ENCODE data around the gene IL2RA. TPM values are rescaled to one million over a fixed set of nuclear protein-coding genes. Genes with fewer than 3 reads are reported as not detected.

The IL2RA gene
- total and polyA plus RNA-seq, 2 donors (not counting 3 experiments of a cell fraction or from before 2014, with no cell fraction given), result not detected

DNA sequence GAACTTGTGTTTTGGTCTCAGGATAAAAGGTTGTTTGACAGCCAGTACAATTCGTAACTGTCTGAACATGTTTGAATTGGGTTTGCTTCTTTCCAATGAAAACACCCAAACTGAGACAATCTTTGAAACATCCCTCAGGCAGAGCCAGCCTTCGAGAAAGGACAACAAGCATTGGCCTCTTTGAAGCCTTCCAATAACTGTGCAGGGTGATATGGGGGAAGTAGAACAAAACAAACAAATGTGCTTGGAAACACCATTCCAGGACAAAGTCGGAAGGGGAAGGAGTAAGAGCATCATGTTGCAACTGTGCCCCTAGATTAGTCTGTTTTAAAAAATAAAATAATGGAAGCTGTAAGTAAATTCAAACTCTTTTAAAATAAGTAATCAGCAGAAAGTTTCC is 39.5 kb downstream of the IL2RA start:
- Histone ChIP-seq H3K9ac (replicated peaks; ENCODE audit: extremely low read depth, insufficient read depth, low read length) (no peak overlapping the region), H2AFZ (ENCODE audit: low read depth, low read length) (no peak overlapping the region), H3K4me2 (ENCODE audit: insufficient read depth, low read length) (no peak overlapping the region), H4K20me1 (replicated peaks; ENCODE audit: control insufficient read depth, extremely low read depth, insufficient read depth, low read length) (no peaks in the 10 kb centered on the region), H3K27me3 (ENCODE audit: control insufficient read depth in 2 of 2, insufficient read depth in 2 of 2, low read length in 2 of 2) (peaks cover 0 to 6% of the 10 kb centered on the region in 2 experiments), H3K4me1 (ENCODE audit: control insufficient read depth, extremely low read depth, insufficient read depth, low read length) (no peaks in the 10 kb centered on the region), H3K4me3 (replicated peaks in 1 of 3; ENCODE audit: insufficient read depth in 1 of 3, low read depth in 1 of 3, low read length in 3 of 3) (no peak overlapping the region), H3K9me1 (replicated peaks; ENCODE audit: control insufficient read depth, extremely low read depth, insufficient read depth, low read length) (no peaks in the 10 kb centered on the region), H3K79me2 (ENCODE audit: control insufficient read depth, insufficient read depth, low read length) (no peaks in the 10 kb centered on the region), H3K27ac (ENCODE audit: insufficient read depth, low read depth, low read length) (no peak overlapping the region), H3K9me3 (replicated peaks; ENCODE audit: control insufficient read depth, insufficient read depth, low read length) (no peaks in the 10 kb centered on the region), H3K36me3 (ENCODE audit: control insufficient read depth in 2 of 2, extremely low read depth in 1 of 2, insufficient read depth in 2 of 2, low read length in 2 of 2) (no peaks in the 10 kb centered on the region)
- BruUV-seq (replicated peaks), result no TSS peak
- POLR2A ChIA-PET, result no interaction called here
- intact Hi-C loops (cut with micrococcal nuclease) (no loop called here), dilution Hi-C loops (cut with MboI; ENCODE audit: extremely low pct_ligation_motif_present, low sequenced_read_pairs) (no loop called here)
- no peak for FAIRE-seq
- TF ChIP-seq POLR2AphosphoS5 (IDR thresholded peaks at IDR 0.05; ENCODE audit: insufficient read depth, low read depth, low read length) (no peak), JUN (IDR thresholded peaks at IDR 0.05; ENCODE audit: borderline replicate concordance, insufficient read depth, insufficient read length, low read depth) (no peak), FOS (IDR thresholded peaks at IDR 0.05; ENCODE audit: borderline replicate concordance, insufficient read depth, low read length) (no peak), POLR2A (IDR thresholded peaks at IDR 0.05; ENCODE audit: low read depth, low read length) (no peak), EZH2 (IDR thresholded peaks at IDR 0.05; ENCODE audit: borderline replicate concordance, low read depth, low read length, severe bottlenecking) (no peak), GATA2 (IDR thresholded peaks at IDR 0.05; ENCODE audit: insufficient read depth, insufficient read length, low read depth, low read length) (no peak), MYC (IDR thresholded peaks at IDR 0.05; ENCODE audit: low read depth, low read length) (no peak)
- TF ChIP-seq, protein P1, sequence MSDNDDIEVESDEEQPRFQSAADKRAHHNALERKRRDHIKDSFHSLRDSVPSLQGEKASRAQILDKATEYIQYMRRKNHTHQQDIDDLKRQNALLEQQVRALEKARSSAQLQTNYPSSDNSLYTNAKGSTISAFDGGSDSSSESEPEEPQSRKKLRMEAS (IDR thresholded peaks at IDR 0.05; ENCODE audit: insufficient read depth, insufficient read length), result no peak
- TF ChIP-seq, protein P2, sequence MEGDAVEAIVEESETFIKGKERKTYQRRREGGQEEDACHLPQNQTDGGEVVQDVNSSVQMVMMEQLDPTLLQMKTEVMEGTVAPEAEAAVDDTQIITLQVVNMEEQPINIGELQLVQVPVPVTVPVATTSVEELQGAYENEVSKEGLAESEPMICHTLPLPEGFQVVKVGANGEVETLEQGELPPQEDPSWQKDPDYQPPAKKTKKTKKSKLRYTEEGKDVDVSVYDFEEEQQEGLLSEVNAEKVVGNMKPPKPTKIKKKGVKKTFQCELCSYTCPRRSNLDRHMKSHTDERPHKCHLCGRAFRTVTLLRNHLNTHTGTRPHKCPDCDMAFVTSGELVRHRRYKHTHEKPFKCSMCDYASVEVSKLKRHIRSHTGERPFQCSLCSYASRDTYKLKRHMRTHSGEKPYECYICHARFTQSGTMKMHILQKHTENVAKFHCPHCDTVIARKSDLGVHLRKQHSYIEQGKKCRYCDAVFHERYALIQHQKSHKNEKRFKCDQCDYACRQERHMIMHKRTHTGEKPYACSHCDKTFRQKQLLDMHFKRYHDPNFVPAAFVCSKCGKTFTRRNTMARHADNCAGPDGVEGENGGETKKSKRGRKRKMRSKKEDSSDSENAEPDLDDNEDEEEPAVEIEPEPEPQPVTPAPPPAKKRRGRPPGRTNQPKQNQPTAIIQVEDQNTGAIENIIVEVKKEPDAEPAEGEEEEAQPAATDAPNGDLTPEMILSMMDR (IDR thresholded peaks at IDR 0.05; ENCODE audit: extremely low read depth in 1 of 2, insufficient read depth in 1 of 2, low read depth in 1 of 2, low read length in 2 of 2), result no peak
- CTCF ChIA-PET, result interaction anchor here (0.8 to 1.6 kb wide), 3 partner anchors 9 to 379 kb away, joined by 3 to 5 read pairs (median 4); no protein-coding TSS in a partner anchor
- no peak for DNase-seq (ENCODE audit: low read depth, low spot score)

Measured in endothelial cell of umbilical vein (primary cell).